H9 (cell line): ENCODE results near the gene SEMA3A. TPM values are rescaled to one million over a fixed set of nuclear protein-coding genes. Genes with fewer than 3 reads are reported as not detected.

Source experiments
- DNase-seq: peaks from one replicate; pipeline ENCODE4 v3.0.0-alpha.2; 2017
- H2AFZ ChIP-seq: one replicate; pipeline ENCODE4 v1.6.1; 2013; ENCODE audit warnings: mild to moderate bottlenecking, low read length, control low read depth, moderate library complexity
- H2AK5ac ChIP-seq: 2 replicates; pipeline ENCODE4 v1.6.1; 2013; ENCODE audit warnings: low read length, control low read depth, mixed read lengths; ENCODE audit not compliant: insufficient read length
- H2BK120ac ChIP-seq: one replicate; pipeline ENCODE4 v1.6.1; 2013; ENCODE audit warnings: low read depth, mild to moderate bottlenecking, low read length, control low read depth, inconsistent platforms; ENCODE audit not compliant: poor library complexity, severe bottlenecking
- H2BK12ac ChIP-seq: 2 replicates; pipeline ENCODE4 v1.6.1; 2013; ENCODE audit warnings: low read length, control low read depth, mixed read lengths, low read depth; ENCODE audit not compliant: insufficient read length
- H2BK15ac ChIP-seq: 2 replicates; pipeline ENCODE4 v1.6.1; 2013; ENCODE audit warnings: low read depth, low read length, control low read depth
- H2BK20ac ChIP-seq: one replicate; pipeline ENCODE4 v1.6.1; 2013; ENCODE audit warnings: low read depth, mild to moderate bottlenecking, low read length, control low read depth, inconsistent platforms; ENCODE audit not compliant: poor library complexity, severe bottlenecking
- H2BK5ac ChIP-seq: 2 replicates; pipeline ENCODE4 v1.6.1; 2013; ENCODE audit warnings: low read length, control low read depth, mixed read lengths; ENCODE audit not compliant: insufficient read length
- H3K14ac ChIP-seq: 2 replicates; pipeline ENCODE4 v1.6.1; 2013; ENCODE audit warnings: low read length, control low read depth; ENCODE audit not compliant: insufficient read depth
- H3K18ac ChIP-seq: 2 replicates; pipeline ENCODE4 v1.6.1; 2013; ENCODE audit warnings: low read depth, mild to moderate bottlenecking, mixed read lengths, low read length, control low read depth; ENCODE audit not compliant: insufficient read length
- H3K23ac ChIP-seq: 2 replicates; pipeline ENCODE4 v1.6.1; 2013; ENCODE audit warnings: low read length, control low read depth, mixed read lengths, low read depth; ENCODE audit not compliant: insufficient read length
- H3K23me2 ChIP-seq: 2 replicates; pipeline ENCODE4 v1.6.1; 2013; ENCODE audit warnings: low read depth, mild to moderate bottlenecking, mixed read lengths, low read length, control low read depth; ENCODE audit not compliant: insufficient read length, poor library complexity, severe bottlenecking
- H3K27ac ChIP-seq: 2 replicates; pipeline ENCODE4 v1.5.1; 2013; ENCODE audit warnings: low read length, control low read depth, mixed read lengths, low read depth; ENCODE audit not compliant: insufficient read length
- H3K27me3 ChIP-seq: 2 replicates; pipeline ENCODE4 v1.6.1; 2013; ENCODE audit warnings: low read length, control low read depth, inconsistent platforms; ENCODE audit not compliant: insufficient read depth
- H3K4ac ChIP-seq: 2 replicates; pipeline ENCODE4 v1.6.1; 2013; ENCODE audit warnings: low read depth, mild to moderate bottlenecking, control low read depth, inconsistent platforms, low read length, moderate library complexity
- H3K4me1 ChIP-seq: 2 replicates; pipeline ENCODE4 v1.6.1; 2013; ENCODE audit warnings: low read length, control low read depth, inconsistent platforms; ENCODE audit not compliant: insufficient read depth
- H3K4me2 ChIP-seq: 2 replicates; pipeline ENCODE4 v1.6.1; 2013; ENCODE audit warnings: low read length, control low read depth, mixed read lengths; ENCODE audit not compliant: insufficient read length, insufficient read depth
- H3K56ac ChIP-seq: 2 replicates; pipeline ENCODE4 v1.6.1; 2013; ENCODE audit warnings: low read depth, mild to moderate bottlenecking, mixed read lengths, low read length, control low read depth; ENCODE audit not compliant: insufficient read length
- H3K79me1 ChIP-seq: 2 replicates; pipeline ENCODE4 v1.6.1; 2013; ENCODE audit warnings: low read depth, mild to moderate bottlenecking, moderate library complexity, low read length, control low read depth, inconsistent platforms; ENCODE audit not compliant: insufficient read depth, poor library complexity, severe bottlenecking
- H3K79me2 ChIP-seq: 2 replicates; pipeline ENCODE4 v1.6.1; 2013; ENCODE audit warnings: low read length, control low read depth, inconsistent platforms; ENCODE audit not compliant: insufficient read depth
- H3K9ac ChIP-seq: 2 replicates; pipeline ENCODE4 v1.6.1; 2013; ENCODE audit warnings: low read length, control low read depth, mixed read lengths; ENCODE audit not compliant: insufficient read length; ENCODE audit errors: extremely low read depth
- H3K9me3 ChIP-seq: one replicate; pipeline ENCODE4 v1.6.1; 2013; ENCODE audit warnings: low read depth, low read length, inconsistent platforms; ENCODE audit not compliant: control insufficient read depth
- H3T11ph ChIP-seq: one replicate; pipeline ENCODE4 v1.6.1; 2013; ENCODE audit warnings: mild to moderate bottlenecking, low read length, control low read depth, inconsistent platforms
- H4K20me1 ChIP-seq: one replicate; pipeline ENCODE4 v1.6.1; 2013; ENCODE audit not compliant: control insufficient read depth, insufficient read length, insufficient read depth
- H4K5ac ChIP-seq: 2 replicates; pipeline ENCODE4 v1.6.1; 2013; ENCODE audit warnings: low read depth, mild to moderate bottlenecking, mixed read lengths, low read length, control low read depth; ENCODE audit not compliant: insufficient read length
- H4K8ac ChIP-seq: replicated peaks from 2 replicates; pipeline ENCODE4 v1.6.1; 2013; ENCODE audit warnings: low read length, control low read depth, mixed read lengths, low read depth; ENCODE audit not compliant: insufficient read length
- H4K91ac ChIP-seq: 2 replicates; pipeline ENCODE4 v1.6.1; 2013; ENCODE audit warnings: low read depth, mild to moderate bottlenecking, moderate library complexity, mixed read lengths, low read length, control low read depth; ENCODE audit not compliant: insufficient read length
- H3K27ac Mint-ChIP-seq, 3 experiments: 2 replicates in 2 of 3; 3 replicates in 1 of 3; pipeline ENCODE4 v1.8.0; 2020 to 2021; ENCODE audit warnings: mixed read lengths in 3 of 3, mild to moderate bottlenecking in 1 of 3, moderate library complexity in 1 of 3
- H3K27me3 Mint-ChIP-seq: 2 replicates; pipeline ENCODE4 v1.8.0; 2021; ENCODE audit warnings: low read depth, mild to moderate bottlenecking, moderate library complexity, mixed read lengths
- H3K36me3 Mint-ChIP-seq, 3 experiments: 2 replicates in 2 of 3; 3 replicates in 1 of 3; pipeline ENCODE4 v1.8.0; 2020 to 2021; ENCODE audit warnings: low read depth in 3 of 3, mixed read lengths in 3 of 3; ENCODE audit not compliant: insufficient read depth in 1 of 3
- H3K4me1 Mint-ChIP-seq, 2 experiments: 2 replicates each; pipeline ENCODE4 v1.8.0; 2020; ENCODE audit warnings: mixed read lengths in 2 of 2
- H3K4me3 Mint-ChIP-seq, 2 experiments: 2 replicates in 1 of 2; 3 replicates in 1 of 2; pipeline ENCODE4 v1.8.0; 2020 to 2021; ENCODE audit warnings: mild to moderate bottlenecking in 2 of 2, mixed read lengths in 2 of 2, moderate library complexity in 1 of 2
- H3K9me3 Mint-ChIP-seq, 2 experiments: 2 replicates in 1 of 2; 3 replicates in 1 of 2; pipeline ENCODE4 v1.8.0; 2020; ENCODE audit warnings: mild to moderate bottlenecking in 2 of 2, mixed read lengths in 2 of 2, moderate library complexity in 1 of 2
- CTCF ChIP-seq: fragments of 200-600 bp; sonication (generic); conservative IDR thresholded peaks from 3 replicates; pipeline ENCODE4 v1.8.0; 2021; ENCODE audit warnings: antibody characterized with exemption, mild to moderate bottlenecking
- WGBS: extraction: QIAGEN DNeasy Blood & Tissue Kit; methylation state at CpG from one replicate; pipeline ENCODE4 v1.1.7; 2013; ENCODE audit warnings: missing lambda C conversion rate, low lambda C conversion rate, mixed read lengths; ENCODE audit not compliant: insufficient read length; ENCODE audit errors: extremely low coverage; 5-methylcytosine and 5-hydroxymethylcytosine counted together
- total RNA-seq: library from RNA; stranded (reverse); gene quantifications from 2 replicates; pipeline ENCODE4 v1.2.1, GENCODE V29; 2021

SEMA3A gene
- total RNA-seq, 1 experiment from 2014 or later = 60.0 TPM

- no peak overlapping the region for H3K9ac ChIP-seq
- H2BK120ac ChIP-seq = no peak overlapping the region
- H3K4ac ChIP-seq = no peak overlapping the region
- H3K4me2 ChIP-seq = no peak overlapping the region
- peaks cover 4% of the 10 kb centered on the region for H3K4me1 ChIP-seq
- H3K79me2 ChIP-seq = no peaks in the 10 kb centered on the region
- H3K27ac Mint-ChIP-seq = peak overlapping the region in 1 of 3 experiments; percentile 22; a peak in 1 of 7 replicates
- H2BK5ac ChIP-seq = no peak overlapping the region
- H4K91ac ChIP-seq = no peak overlapping the region
- no peak overlapping the region for H4K5ac ChIP-seq
- no peaks in the 10 kb centered on the region for H4K20me1 ChIP-seq
- H2AK5ac ChIP-seq = no peak overlapping the region
- no peak overlapping the region for H2BK12ac ChIP-seq
- H3K27me3 Mint-ChIP-seq = no peaks in the 10 kb centered on the region
- peaks cover 0 to 2% of the 10 kb centered on the region in 2 experiments; a peak in 2 of 5 replicates for H3K9me3 Mint-ChIP-seq
- DNase-seq = no peak
- no peaks in the 10 kb centered on the region for H3K23me2 ChIP-seq
- H3K27ac ChIP-seq = no peak overlapping the region
- no peak overlapping the region for H2BK20ac ChIP-seq
- H2BK15ac ChIP-seq = no peak overlapping the region
- no CpG with 5 or more reads among the region's 6 CpGs for WGBS
- H3K56ac ChIP-seq = no peak overlapping the region
- no peak overlapping the region for H3T11ph ChIP-seq
- H3K27me3 ChIP-seq = no peaks in the 10 kb centered on the region
- no peaks in the 10 kb centered on the region for H3K79me1 ChIP-seq
- H3K36me3 Mint-ChIP-seq = peaks cover 9 to 18% (median 16%) of the 10 kb centered on the region in 3 experiments; a peak in 6 of 7 replicates
- no peak overlapping the region for H4K8ac ChIP-seq
- no peak overlapping the region for H3K14ac ChIP-seq
- H3K4me1 Mint-ChIP-seq = peaks cover 31 to 38% of the 10 kb centered on the region in 2 experiments
- H2AFZ ChIP-seq = no peak overlapping the region
- H3K4me3 Mint-ChIP-seq = no peak overlapping the region
- H3K23ac ChIP-seq = no peak overlapping the region
- no peaks in the 10 kb centered on the region for H3K9me3 ChIP-seq
- no peak for TF ChIP-seq CTCF
- H3K18ac ChIP-seq = no peak overlapping the region
Observed at GRCh38 chr7:84058311-84059076, 136.1 kb downstream of the SEMA3A start.
